HepG2 (cell line): ENCODE data around the gene PSENEN. TPM values are rescaled to one million over a fixed set of nuclear protein-coding genes. Genes with fewer than 3 reads are reported as not detected.
A peak's percentile ranks its signal among the peaks of the same experiment; 100 is the strongest.

Experiments
- HNRNPH1 ChIP-seq: fragments of 200-400 bp; formaldehyde crosslinking; optimal IDR thresholded peaks from 2 replicates; pipeline ENCODE3; 2017; ENCODE audit warnings: mild to moderate bottlenecking, low read depth, low read length
- HOXA3 ChIP-seq: sonication (generic); formaldehyde crosslinking; IDR thresholded peaks from 2 replicates; pipeline ENCODE4 v1.5.0; 2020; ENCODE audit warnings: missing genetic modification reagents
- KDM2A ChIP-seq: sonication (generic); formaldehyde crosslinking; IDR thresholded peaks from 2 replicates; pipeline ENCODE4 v1.4.0; 2020; ENCODE audit warnings: low read depth, missing genetic modification reagents, borderline replicate concordance
- MEIS2 ChIP-seq: sonication (generic); formaldehyde crosslinking; IDR thresholded peaks from 2 replicates; pipeline ENCODE4 v1.9.0; 2021; ENCODE audit warnings: mild to moderate bottlenecking, missing genetic modification reagents
- MYC ChIP-seq: sonication (generic); formaldehyde crosslinking; IDR thresholded peaks from 2 replicates; pipeline ENCODE4 v1.9.0; 2021; ENCODE audit warnings: missing genetic modification reagents, borderline replicate concordance
- NONO ChIP-seq, 2 experiments: fragments of 450-650 bp in 1 of 2; sonication (generic) in 1 of 2; formaldehyde crosslinking in 1 of 2; IDR thresholded peaks in 1 of 2; conservative IDR thresholded peaks in 1 of 2; 2 replicates each; pipeline versions ENCODE4 v1.6.1 to v1.8.0; 2017 to 2022; ENCODE audit warnings: mild to moderate bottlenecking in 1 of 2, missing genetic modification reagents in 1 of 2, moderate library complexity in 1 of 2
- NR3C1 ChIP-seq: sonication (generic); formaldehyde crosslinking; IDR thresholded peaks from 2 replicates; pipeline ENCODE4 v1.4.0; 2020; ENCODE audit warnings: missing genetic modification reagents
- SALL1 ChIP-seq: sonication (generic); formaldehyde crosslinking; IDR thresholded peaks from 2 replicates; pipeline ENCODE4 v1.8.0; 2022; ENCODE audit warnings: mild to moderate bottlenecking, missing genetic modification reagents
- SAP130 ChIP-seq: IDR thresholded peaks from 2 replicates; pipeline ENCODE4 v1.6.1; 2016; ENCODE audit warnings: low read depth
- SP1 ChIP-seq, 2 experiments: fragments of 450-650 bp in 1 of 2; sonication (generic) in 1 of 2; formaldehyde crosslinking in 1 of 2; IDR thresholded peaks; 2 replicates each; pipeline versions ENCODE4 v1.4.0 to v1.6.1; 2016 to 2020; ENCODE audit warnings: missing genetic modification reagents in 1 of 2
- SP2 ChIP-seq: sonication (generic); formaldehyde crosslinking; IDR thresholded peaks from 2 replicates; pipeline ENCODE4 v1.5.1; 2020; ENCODE audit warnings: mild to moderate bottlenecking, missing genetic modification reagents
- SP4 ChIP-seq: sonication (generic); formaldehyde crosslinking; IDR thresholded peaks from 2 replicates; pipeline ENCODE4 v1.8.1; 2023; ENCODE audit warnings: mild to moderate bottlenecking, missing genetic modification reagents
- SRSF9 ChIP-seq: fragments of 200-400 bp; formaldehyde crosslinking; IDR thresholded peaks from 2 replicates; pipeline ENCODE4 v1.6.1; 2018; ENCODE audit warnings: borderline replicate concordance, mild to moderate bottlenecking, low read depth, low read length; ENCODE audit not compliant: insufficient read depth, poor library complexity, severe bottlenecking
- SRY ChIP-seq: sonication (generic); formaldehyde crosslinking; IDR thresholded peaks from 2 replicates; pipeline ENCODE4 v1.8.0; 2022; ENCODE audit warnings: mild to moderate bottlenecking, missing genetic modification reagents
- ZNF639 ChIP-seq: conservative IDR thresholded peaks from 2 replicates; pipeline ENCODE4 v1.6.1; 2018; ENCODE audit warnings: missing genetic modification reagents
- ZSCAN25 ChIP-seq: sonication (generic); formaldehyde crosslinking; IDR thresholded peaks from 2 replicates; pipeline ENCODE4 v1.8.0; 2022; ENCODE audit warnings: mild to moderate bottlenecking, missing genetic modification reagents
- ZUFSP ChIP-seq: sonication (generic); formaldehyde crosslinking; IDR thresholded peaks from 2 replicates; pipeline ENCODE4 v1.9.0; 2021; ENCODE audit warnings: missing genetic modification reagents, mild to moderate bottlenecking, borderline replicate concordance
- polyA plus RNA-seq, 8 experiments: library from polyadenylated mRNA; depleted of rRNA in 3 of 8; stranded (reverse) in 7 of 8; unstranded in 1 of 8; fragments of >200 nt; fragmentation: Illumina TruSeq in 4 of 8; extraction: Trizol in 4 of 8; gene quantifications; 2 replicates each; pipeline versions ENCODE4 v1.2.1 to v1.2.3, GENCODE V29; 2011 to 2016; ENCODE audit warnings: low read depth in 4 of 8, missing spikeins in 1 of 8, mixed read lengths in 1 of 8; ENCODE audit not compliant: insufficient read depth in 1 of 8
- total RNA-seq, 5 experiments: library from RNA; depleted of rRNA; stranded (reverse); fragments of >200 nt; fragmentation: Illumina TruSeq; extraction: Trizol; gene quantifications; 2 replicates each; pipeline ENCODE4 v1.2.3, GENCODE V29; 2016; ENCODE audit warnings: low read depth in 1 of 5
- TF ChIP-seq, protein P1 (sequence below): sonication (generic); formaldehyde crosslinking; IDR thresholded peaks from 2 replicates; pipeline ENCODE4 v1.5.0; 2020; ENCODE audit warnings: mild to moderate bottlenecking, missing genetic modification reagents
- TF ChIP-seq, protein P2 (sequence below): sonication (generic); formaldehyde crosslinking; IDR thresholded peaks from 2 replicates; pipeline ENCODE4 v1.5.0; 2020; ENCODE audit warnings: mild to moderate bottlenecking, missing genetic modification reagents, borderline replicate concordance

The PSENEN gene
- total and polyA plus RNA-seq, 2 of the 13 experiments (the other 11 are each of a cell fraction or from before 2014, with no cell fraction given): 16.9 to 34.2 TPM

- peak; percentile 48; the same call in 1 of the 2 replicates for TF ChIP-seq MYC
- 0 out of 2 replicates have a peak, but pooled peaks have one; percentile 17 for TF ChIP-seq KDM2A (CRISPR knock-in tag)
- TF ChIP-seq, protein P1, sequence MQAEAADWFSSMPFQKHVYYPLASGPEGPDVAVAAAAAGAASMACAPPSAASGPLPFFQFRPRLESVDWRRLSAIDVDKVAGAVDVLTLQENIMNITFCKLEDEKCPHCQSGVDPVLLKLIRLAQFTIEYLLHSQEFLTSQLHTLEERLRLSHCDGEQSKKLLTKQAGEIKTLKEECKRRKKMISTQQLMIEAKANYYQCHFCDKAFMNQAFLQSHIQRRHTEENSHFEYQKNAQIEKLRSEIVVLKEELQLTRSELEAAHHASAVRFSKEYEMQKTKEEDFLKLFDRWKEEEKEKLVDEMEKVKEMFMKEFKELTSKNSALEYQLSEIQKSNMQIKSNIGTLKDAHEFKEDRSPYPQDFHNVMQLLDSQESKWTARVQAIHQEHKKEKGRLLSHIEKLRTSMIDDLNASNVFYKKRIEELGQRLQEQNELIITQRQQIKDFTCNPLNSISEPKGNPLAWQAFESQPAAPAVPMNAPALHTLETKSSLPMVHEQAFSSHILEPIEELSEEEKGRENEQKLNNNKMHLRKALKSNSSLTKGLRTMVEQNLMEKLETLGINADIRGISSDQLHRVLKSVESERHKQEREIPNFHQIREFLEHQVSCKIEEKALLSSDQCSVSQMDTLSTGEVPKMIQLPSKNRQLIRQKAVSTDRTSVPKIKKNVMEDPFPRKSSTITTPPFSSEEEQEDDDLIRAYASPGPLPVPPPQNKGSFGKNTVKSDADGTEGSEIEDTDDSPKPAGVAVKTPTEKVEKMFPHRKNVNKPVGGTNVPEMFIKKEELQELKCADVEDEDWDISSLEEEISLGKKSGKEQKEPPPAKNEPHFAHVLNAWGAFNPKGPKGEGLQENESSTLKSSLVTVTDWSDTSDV (CRISPR knock-in tag): no peak
- peak; percentile 97 for TF ChIP-seq SP4 (CRISPR knock-in tag)
- no peak for TF ChIP-seq SRY (CRISPR knock-in tag)
- TF ChIP-seq ZSCAN25 (CRISPR knock-in tag): no peak
- no peak for TF ChIP-seq SP1 (IDR thresholded peaks at IDR 0.05)
- TF ChIP-seq SP1 (CRISPR knock-in tag; IDR thresholded peaks at IDR 0.05): peak; percentile 84
- no peak for TF ChIP-seq SRSF9
- TF ChIP-seq HOXA3 (CRISPR knock-in tag): peak; percentile 80
- peak; percentile 71 for TF ChIP-seq SAP130
- TF ChIP-seq NONO (IDR thresholded peaks at IDR 0.05): no peak
- TF ChIP-seq NONO (CRISPR knock-in tag; conservative IDR thresholded peaks at IDR 0.05): no peak
- TF ChIP-seq SALL1 (CRISPR knock-in tag): no peak
- peak; percentile 77 for TF ChIP-seq SP2 (CRISPR knock-in tag)
- TF ChIP-seq, protein P2, sequence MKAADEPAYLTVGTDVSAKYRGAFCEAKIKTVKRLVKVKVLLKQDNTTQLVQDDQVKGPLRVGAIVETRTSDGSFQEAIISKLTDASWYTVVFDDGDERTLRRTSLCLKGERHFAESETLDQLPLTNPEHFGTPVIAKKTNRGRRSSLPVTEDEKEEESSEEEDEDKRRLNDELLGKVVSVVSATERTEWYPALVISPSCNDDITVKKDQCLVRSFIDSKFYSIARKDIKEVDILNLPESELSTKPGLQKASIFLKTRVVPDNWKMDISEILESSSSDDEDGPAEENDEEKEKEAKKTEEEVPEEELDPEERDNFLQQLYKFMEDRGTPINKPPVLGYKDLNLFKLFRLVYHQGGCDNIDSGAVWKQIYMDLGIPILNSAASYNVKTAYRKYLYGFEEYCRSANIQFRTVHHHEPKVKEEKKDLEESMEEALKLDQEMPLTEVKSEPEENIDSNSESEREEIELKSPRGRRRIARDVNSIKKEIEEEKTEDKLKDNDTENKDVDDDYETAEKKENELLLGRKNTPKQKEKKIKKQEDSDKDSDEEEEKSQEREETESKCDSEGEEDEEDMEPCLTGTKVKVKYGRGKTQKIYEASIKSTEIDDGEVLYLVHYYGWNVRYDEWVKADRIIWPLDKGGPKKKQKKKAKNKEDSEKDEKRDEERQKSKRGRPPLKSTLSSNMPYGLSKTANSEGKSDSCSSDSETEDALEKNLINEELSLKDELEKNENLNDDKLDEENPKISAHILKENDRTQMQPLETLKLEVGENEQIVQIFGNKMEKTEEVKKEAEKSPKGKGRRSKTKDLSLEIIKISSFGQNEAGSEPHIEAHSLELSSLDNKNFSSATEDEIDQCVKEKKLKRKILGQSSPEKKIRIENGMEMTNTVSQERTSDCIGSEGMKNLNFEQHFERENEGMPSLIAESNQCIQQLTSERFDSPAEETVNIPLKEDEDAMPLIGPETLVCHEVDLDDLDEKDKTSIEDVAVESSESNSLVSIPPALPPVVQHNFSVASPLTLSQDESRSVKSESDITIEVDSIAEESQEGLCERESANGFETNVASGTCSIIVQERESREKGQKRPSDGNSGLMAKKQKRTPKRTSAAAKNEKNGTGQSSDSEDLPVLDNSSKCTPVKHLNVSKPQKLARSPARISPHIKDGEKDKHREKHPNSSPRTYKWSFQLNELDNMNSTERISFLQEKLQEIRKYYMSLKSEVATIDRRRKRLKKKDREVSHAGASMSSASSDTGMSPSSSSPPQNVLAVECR (CRISPR knock-in tag): peak; percentile 52; the same call in 1 of the 2 replicates
- no peak for TF ChIP-seq ZNF639 (CRISPR knock-in tag)
- no peak for TF ChIP-seq NR3C1 (CRISPR knock-in tag)
- TF ChIP-seq HNRNPH1: no peak
- no peak for TF ChIP-seq ZUFSP (CRISPR knock-in tag)
- no peak for TF ChIP-seq MEIS2 (CRISPR knock-in tag)
These were observed 30.0 kb downstream of the PSENEN start, which contains the start of gene ARHGAP33 (continued) for GRCh38 chr19:35775298-35776101.
